SK-N-SH treated with all-trans-retinoic acid at 6 μM for 48 hours (cell line): ENCODE results near the gene EPN2.

Source experiments
- CSDC2 ChIP-seq: fragments of 250-450 bp; sonication (Bioruptor Pico); IDR thresholded peaks from 2 replicates; pipeline ENCODE4 v1.5.0; 2020; ENCODE audit warnings: mild to moderate bottlenecking, moderate library complexity
- ISL1 ChIP-seq: fragments of 250-450 bp; sonication (Bioruptor Pico); IDR thresholded peaks from 2 replicates; pipeline ENCODE4 v2.1.2; 2022; ENCODE audit warnings: mild to moderate bottlenecking, moderate library complexity
- PPARA ChIP-seq: fragments of 250-450 bp; sonication (Bioruptor Pico); IDR thresholded peaks from 2 replicates; pipeline ENCODE4 v1.5.0; 2020; ENCODE audit warnings: mild to moderate bottlenecking, borderline replicate concordance
- SNAI2 ChIP-seq: fragments of 250-450 bp; sonication (Bioruptor Pico); IDR thresholded peaks from 2 replicates; pipeline ENCODE4 v1.5.0; 2020; ENCODE audit warnings: mild to moderate bottlenecking, moderate library complexity
- TCF4 ChIP-seq: fragments of 250-450 bp; sonication (Bioruptor Pico); IDR thresholded peaks from 2 replicates; pipeline ENCODE4 v1.8.0; 2021; ENCODE audit warnings: mild to moderate bottlenecking, moderate library complexity, borderline replicate concordance
- ZFP3 ChIP-seq: fragments of 250-450 bp; sonication (Bioruptor Pico); IDR thresholded peaks from 2 replicates; pipeline ENCODE4 v1.5.0; 2020; ENCODE audit warnings: mild to moderate bottlenecking, moderate library complexity
- ZFP30 ChIP-seq: fragments of 450-650 bp; formaldehyde crosslinking; IDR thresholded peaks from 2 replicates; pipeline ENCODE4 v1.5.0; 2022; ENCODE audit warnings: mild to moderate bottlenecking, moderate library complexity
- ZNF565 ChIP-seq: fragments of 450-650 bp; formaldehyde crosslinking; conservative IDR thresholded peaks from 2 replicates; pipeline ENCODE4 v1.5.0; 2020; ENCODE audit warnings: low read depth, mild to moderate bottlenecking, moderate library complexity
- TF ChIP-seq, protein P1 (sequence below): fragments of 250-450 bp; sonication (Bioruptor Pico); IDR thresholded peaks from 2 replicates; pipeline ENCODE4 v1.8.0; 2020; ENCODE audit warnings: mild to moderate bottlenecking, moderate library complexity, borderline replicate concordance
- TF ChIP-seq, protein P2 (sequence below): fragments of 250-450 bp; sonication (Bioruptor Pico); IDR thresholded peaks from 2 replicates; pipeline ENCODE4 v1.5.1; 2020; ENCODE audit warnings: low read depth, mild to moderate bottlenecking, moderate library complexity

DNA sequence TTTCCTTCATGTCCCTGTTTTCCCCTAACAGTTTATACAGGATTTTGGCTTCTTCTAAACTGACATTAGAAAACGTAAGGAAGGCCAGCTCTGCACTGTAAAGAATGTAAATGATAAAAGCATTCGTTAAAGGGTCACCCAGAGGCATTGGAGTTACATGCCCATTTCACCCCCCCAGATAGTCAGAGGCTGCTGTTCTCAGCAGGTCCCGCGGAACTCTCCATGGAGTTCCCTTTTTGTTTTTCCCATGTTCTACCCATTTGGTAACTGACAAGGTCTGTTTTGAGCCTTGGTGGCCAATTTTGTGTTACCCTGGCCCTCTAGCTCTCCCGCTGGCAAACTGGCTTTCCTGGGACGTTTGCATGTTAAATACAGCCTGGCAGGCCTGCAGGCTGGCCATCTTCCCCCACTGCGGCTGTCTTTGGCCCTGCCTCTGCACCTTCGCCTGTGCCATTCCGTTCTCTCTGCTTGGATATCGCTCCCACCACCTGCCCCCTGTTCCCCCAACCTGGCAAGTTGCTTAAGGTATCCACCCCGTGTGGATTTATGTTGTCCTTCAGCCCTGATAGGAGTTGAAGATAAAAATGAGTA, 49.7 kb downstream of the EPN2 start:
- TF ChIP-seq ZFP30 (no peak), ISL1 (CRISPR knock-in tag) (no peak), ZNF565 (CRISPR knock-in tag) (no peak), CSDC2 (CRISPR knock-in tag) (no peak), ZFP3 (no peak), PPARA (CRISPR knock-in tag) (no peak), TCF4 (CRISPR knock-in tag) (no peak), SNAI2 (CRISPR knock-in tag) (no peak)
- TF ChIP-seq, protein P1, sequence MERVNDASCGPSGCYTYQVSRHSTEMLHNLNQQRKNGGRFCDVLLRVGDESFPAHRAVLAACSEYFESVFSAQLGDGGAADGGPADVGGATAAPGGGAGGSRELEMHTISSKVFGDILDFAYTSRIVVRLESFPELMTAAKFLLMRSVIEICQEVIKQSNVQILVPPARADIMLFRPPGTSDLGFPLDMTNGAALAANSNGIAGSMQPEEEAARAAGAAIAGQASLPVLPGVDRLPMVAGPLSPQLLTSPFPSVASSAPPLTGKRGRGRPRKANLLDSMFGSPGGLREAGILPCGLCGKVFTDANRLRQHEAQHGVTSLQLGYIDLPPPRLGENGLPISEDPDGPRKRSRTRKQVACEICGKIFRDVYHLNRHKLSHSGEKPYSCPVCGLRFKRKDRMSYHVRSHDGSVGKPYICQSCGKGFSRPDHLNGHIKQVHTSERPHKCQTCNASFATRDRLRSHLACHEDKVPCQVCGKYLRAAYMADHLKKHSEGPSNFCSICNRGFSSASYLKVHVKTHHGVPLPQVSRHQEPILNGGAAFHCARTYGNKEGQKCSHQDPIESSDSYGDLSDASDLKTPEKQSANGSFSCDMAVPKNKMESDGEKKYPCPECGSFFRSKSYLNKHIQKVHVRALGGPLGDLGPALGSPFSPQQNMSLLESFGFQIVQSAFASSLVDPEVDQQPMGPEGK, result no peak
- TF ChIP-seq, protein P2, sequence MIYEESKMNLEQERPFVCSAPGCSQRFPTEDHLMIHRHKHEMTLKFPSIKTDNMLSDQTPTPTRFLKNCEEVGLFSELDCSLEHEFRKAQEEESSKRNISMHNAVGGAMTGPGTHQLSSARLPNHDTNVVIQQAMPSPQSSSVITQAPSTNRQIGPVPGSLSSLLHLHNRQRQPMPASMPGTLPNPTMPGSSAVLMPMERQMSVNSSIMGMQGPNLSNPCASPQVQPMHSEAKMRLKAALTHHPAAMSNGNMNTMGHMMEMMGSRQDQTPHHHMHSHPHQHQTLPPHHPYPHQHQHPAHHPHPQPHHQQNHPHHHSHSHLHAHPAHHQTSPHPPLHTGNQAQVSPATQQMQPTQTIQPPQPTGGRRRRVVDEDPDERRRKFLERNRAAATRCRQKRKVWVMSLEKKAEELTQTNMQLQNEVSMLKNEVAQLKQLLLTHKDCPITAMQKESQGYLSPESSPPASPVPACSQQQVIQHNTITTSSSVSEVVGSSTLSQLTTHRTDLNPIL (CRISPR knock-in tag), result no peak
